Upper lobe of left lung (tissue), 6 donors: ENCODE results near the gene FRMD3. TPM values are rescaled to one million over a fixed set of nuclear protein-coding genes. Genes with fewer than 3 reads are reported as not detected.

Experiments
- ATAC-seq, 2 donors: fragments of 200-7000 bp; cut with Tn5 transposase; one replicate each; pipeline ENCODE4 v1.9.1; 2022; ENCODE audit warnings: mild to moderate bottlenecking in 2 of 2, moderate library complexity in 2 of 2; ENCODE audit not compliant: low FRiP score in 2 of 2
- DNase-seq, 2 donors: peaks; one replicate each; pipeline ENCODE4 v3.0.0-alpha.2; 2019 to 2020
- H3K27ac ChIP-seq, 4 donors: fragments of 200-600 bp; sonication (generic); one replicate each; pipeline ENCODE4 v1.5.1; 2016 to 2019
- H3K27me3 ChIP-seq, 4 donors: fragments of 200-600 bp; sonication (generic); one replicate each; pipeline ENCODE4 v1.5.1; 2017 to 2019
- H3K36me3 ChIP-seq, 4 donors: fragments of 200-600 bp; sonication (generic); one replicate each; pipeline ENCODE4 v1.5.1; 2016 to 2019
- H3K4me1 ChIP-seq, 4 donors: fragments of 200-600 bp; sonication (generic); one replicate each; pipeline ENCODE4 v1.5.1; 2018 to 2019
- H3K4me3 ChIP-seq, 4 donors: fragments of 200-600 bp; sonication (generic); one replicate each; pipeline ENCODE4 v1.5.1; 2017 to 2019; ENCODE audit warnings: mild to moderate bottlenecking in 2 of 4, moderate library complexity in 1 of 4
- H3K9me3 ChIP-seq, 4 donors: fragments of 200-600 bp; sonication (generic); one replicate each; pipeline ENCODE4 v1.5.1; 2018 to 2019
- CTCF ChIP-seq, 6 experiments: fragments of 450-650 bp in 4 of 6; fragments of 200-600 bp in 2 of 6; sonication (generic) in 2 of 6; IDR thresholded peaks; one replicate each; pipeline ENCODE4 v1.5.1; 2016 to 2019; ENCODE audit warnings: antibody characterized with exemption in 6 of 6
- EP300 ChIP-seq, 4 donors: sonication (generic); formaldehyde crosslinking; IDR thresholded peaks; one replicate each; pipeline ENCODE4 v1.5.1; 2017; ENCODE audit warnings: antibody characterized with exemption in 4 of 4, control low read depth in 2 of 4
- POLR2A ChIP-seq, 4 donors: fragments of 450-650 bp; IDR thresholded peaks; one replicate each; pipeline ENCODE4 v1.5.1; 2016 to 2017; ENCODE audit warnings: antibody characterized with exemption in 4 of 4, mild to moderate bottlenecking in 2 of 4
- POLR2AphosphoS5 ChIP-seq, 2 donors: sonication (generic); formaldehyde crosslinking; IDR thresholded peaks; one replicate each; pipeline ENCODE4 v1.5.1; 2017; ENCODE audit warnings: antibody characterized with exemption in 2 of 2
- WGBS, 2 donors: methylation state at CpG; one replicate each; pipeline ENCODE4 v1.1.5; 2017 to 2018; 5-methylcytosine and 5-hydroxymethylcytosine counted together
- total RNA-seq, 6 donors: library from RNA; depleted of rRNA in 4 of 6; stranded (reverse); fragments of >200 nt in 4 of 6; gene quantifications; one replicate each; pipeline versions ENCODE4 v1.1.0 to v1.2.1, GENCODE V29; 2016 to 2021
- donor health status: DM: no; HTN: no; CAD: no; lungs with moderate emphysema.
- donor health status: DM: no; HTN: yes; CAD: no; lungs with severe emphysema.

FRMD3 gene
- total RNA-seq, 6 donors from 2014 or later, result 5.6 to 33.4 (median 10.4) TPM

GRCh38 chr9:83266331-83266665, 271.9 kb downstream of the FRMD3 start:
- Histone ChIP-seq H3K4me3 (no peak overlapping the region), H3K27ac (no peak overlapping the region), H3K36me3 (no peaks in the 10 kb centered on the region), H3K9me3 (no peaks in the 10 kb centered on the region), H3K27me3 (no peaks in the 10 kb centered on the region), H3K4me1 (peaks cover 0 to 3% (median 0%) of the 10 kb centered on the region in 4 donors)
- DNase-seq (no peak), ATAC-seq (no peak)
- WGBS, 2 donors, result 40 to 50% methylated on average over 2 of the region's 2 CpGs
- TF ChIP-seq POLR2A (IDR thresholded peaks at IDR 0.05) (no peak), EP300 (IDR thresholded peaks at IDR 0.05) (no peak), CTCF (IDR thresholded peaks at IDR 0.05) (no peak), POLR2AphosphoS5 (IDR thresholded peaks at IDR 0.05) (no peak)

- Histone ChIP-seq H3K36me3 (no peaks in the 10 kb centered on the region), H3K27me3 (no peaks in the 10 kb centered on the region), H3K9me3 (no peaks in the 10 kb centered on the region), H3K4me1 (peaks cover 0 to 3% (median 0%) of the 10 kb centered on the region in 4 donors), H3K27ac (no peak overlapping the region), H3K4me3 (no peak overlapping the region)
- no peak for TF ChIP-seq POLR2AphosphoS5 (IDR thresholded peaks at IDR 0.05)
- TF ChIP-seq EP300 (IDR thresholded peaks at IDR 0.05), result no peak
- TF ChIP-seq POLR2A (IDR thresholded peaks at IDR 0.05), result no peak
- no peak for TF ChIP-seq CTCF (IDR thresholded peaks at IDR 0.05)
- ATAC-seq, result no peak
- 92 to 94% methylated on average over 2 of the region's 2 CpGs for WGBS, 2 donors
- DNase-seq, result no peak
Observed at GRCh38 chr9:83264315-83264714, 273.9 kb downstream of the FRMD3 start.

- H3K27me3 ChIP-seq, result no peaks in the 10 kb centered on the region
- no peaks in the 10 kb centered on the region for H3K36me3 ChIP-seq
- 91 to 94% methylated on average over 1 of the region's 1 CpG for WGBS, 2 donors
- H3K27ac ChIP-seq, result no peak overlapping the region
- no peak for ATAC-seq
- no peak for DNase-seq
- H3K4me1 ChIP-seq, result no peaks in the 10 kb centered on the region
- no peak overlapping the region for H3K4me3 ChIP-seq
- H3K9me3 ChIP-seq, result no peaks in the 10 kb centered on the region
- no peak for TF ChIP-seq POLR2AphosphoS5 (IDR thresholded peaks at IDR 0.05)
- no peak for TF ChIP-seq POLR2A (IDR thresholded peaks at IDR 0.05)
- TF ChIP-seq CTCF (IDR thresholded peaks at IDR 0.05), result no peak
- no peak for TF ChIP-seq EP300 (IDR thresholded peaks at IDR 0.05)
Observed at GRCh38 chr9:83259558-83259957, 278.6 kb downstream of the FRMD3 start.

GRCh38 chr9:83257937-83258891, 280.0 kb downstream of the FRMD3 start:
- no peak for TF ChIP-seq CTCF (IDR thresholded peaks at IDR 0.05)
- TF ChIP-seq POLR2AphosphoS5 (IDR thresholded peaks at IDR 0.05), result no peak
- no peak for TF ChIP-seq EP300 (IDR thresholded peaks at IDR 0.05)
- no peak for TF ChIP-seq POLR2A (IDR thresholded peaks at IDR 0.05)
- WGBS, 2 donors, result 74 to 84% methylated on average over 5 of the region's 5 CpGs
- Histone ChIP-seq H3K27ac (no peak overlapping the region), H3K36me3 (no peaks in the 10 kb centered on the region), H3K9me3 (no peaks in the 10 kb centered on the region), H3K27me3 (no peaks in the 10 kb centered on the region), H3K4me3 (no peak overlapping the region), H3K4me1 (no peaks in the 10 kb centered on the region)
- DNase-seq (no peak), ATAC-seq (no peak)
